Natural killer cell (primary cell): Measurements from ENCODE around the gene ERBB2. TPM values are rescaled to one million over a fixed set of nuclear protein-coding genes. Genes with fewer than 3 reads are reported as not detected.

Experiments used
- ATAC-seq, 3 donors: fragments of 150-1000 bp in 2 of 3; fragments of 200-7000 bp in 1 of 3; cut with Tn5 transposase; 1 replicate in 1 of 3; 2 replicates in 2 of 3; pipeline ENCODE4 v1.10.0; 2021; ENCODE audit warnings: mild to moderate bottlenecking in 2 of 3, moderate library complexity in 2 of 3
- DNase-seq, 2 donors: peaks; one replicate each; pipeline versions ENCODE4 v3.0.0 to v3.0.0-alpha.2; 2013 to 2021; ENCODE audit warnings: mixed read lengths in 1 of 2
- H3K27ac ChIP-seq: one replicate; pipeline ENCODE4 v1.5.1; 2013; ENCODE audit warnings: mild to moderate bottlenecking, low read length
- H3K27me3 ChIP-seq: one replicate; pipeline ENCODE4 v1.6.1; 2013; ENCODE audit warnings: low read length; ENCODE audit not compliant: control insufficient read depth, insufficient read depth
- H3K36me3 ChIP-seq: one replicate; pipeline ENCODE4 v1.6.1; 2013; ENCODE audit warnings: low read length; ENCODE audit not compliant: control insufficient read depth, insufficient read depth
- H3K4me1 ChIP-seq: one replicate; pipeline ENCODE4 v1.6.1; 2013; ENCODE audit warnings: low read length; ENCODE audit not compliant: control insufficient read depth, insufficient read depth
- H3K4me3 ChIP-seq: one replicate; pipeline ENCODE4 v1.5.1; 2013; ENCODE audit warnings: low read length
- H3K9me3 ChIP-seq: one replicate; pipeline ENCODE4 v1.6.1; 2013; ENCODE audit warnings: low read length; ENCODE audit not compliant: control insufficient read depth, insufficient read depth
- H3K27ac Mint-ChIP-seq, 2 donors: one replicate each; pipeline ENCODE4 v1.8.0; 2022; ENCODE audit warnings: mild to moderate bottlenecking in 2 of 2, mixed read lengths in 2 of 2, moderate library complexity in 1 of 2
- H3K27me3 Mint-ChIP-seq, 2 donors: one replicate each; pipeline ENCODE4 v1.8.0; 2022; ENCODE audit warnings: low read depth in 2 of 2, mixed read lengths in 2 of 2
- H3K36me3 Mint-ChIP-seq: one replicate; pipeline ENCODE4 v1.8.0; 2022; ENCODE audit warnings: mixed read lengths
- H3K4me1 Mint-ChIP-seq, 2 donors: one replicate each; pipeline ENCODE4 v1.8.0; 2022; ENCODE audit warnings: mixed read lengths in 2 of 2
- H3K4me3 Mint-ChIP-seq: one replicate; pipeline ENCODE4 v1.8.0; 2022; ENCODE audit warnings: mild to moderate bottlenecking, moderate library complexity, mixed read lengths
- H3K9me3 Mint-ChIP-seq, 2 donors: one replicate each; pipeline ENCODE4 v1.8.0; 2022; ENCODE audit warnings: mixed read lengths in 2 of 2
- CTCF ChIP-seq: fragments of 200-600 bp; IDR thresholded peaks from one replicate; pipeline ENCODE4 v1.8.0; 2022; ENCODE audit warnings: antibody characterized with exemption
- WGBS: methylation state at CpG from one replicate; pipeline ENCODE4 v1.1.7; 2013; ENCODE audit warnings: missing lambda C conversion rate; ENCODE audit not compliant: insufficient coverage; 5-methylcytosine and 5-hydroxymethylcytosine counted together
- intact Hi-C: fragments of 100-400 bp; cut with micrococcal nuclease; formaldehyde crosslinking; loops from one replicate; pipeline ENCODE4 v1.14.2; 2022
- total RNA-seq, 4 donors: library from RNA; stranded (reverse); fragments of 120-200 nt in 1 of 4; gene quantifications; one replicate each; pipeline versions ENCODE4 v1.2.3 to v1.2.4, GENCODE V29; 2013 to 2022

Gene ERBB2
- total RNA-seq, 3 donors from 2014 or later (not counting 1 experiment from before 2014, with no cell fraction given), result 77.6 to 115 (median 82.1) TPM

DNA sequence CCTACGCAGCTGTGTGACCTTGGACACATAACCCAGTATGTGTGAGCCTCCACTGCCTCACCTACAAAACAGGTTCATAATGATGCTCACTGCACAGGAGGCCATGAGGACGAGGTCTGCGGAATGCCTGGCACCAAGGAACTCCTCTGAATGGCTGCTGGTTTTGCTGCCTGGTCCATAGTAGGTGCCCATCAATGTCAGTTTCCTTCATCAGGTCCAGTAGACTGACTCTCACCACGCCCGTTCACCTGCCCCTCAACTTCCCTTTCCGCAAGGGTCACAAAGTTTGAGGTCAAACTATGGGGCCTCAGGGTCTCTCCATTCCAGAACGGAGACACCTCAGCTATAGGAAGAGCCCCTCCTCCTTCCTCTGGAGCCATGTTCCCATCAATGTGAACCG lies 22.8 kb upstream of the ERBB2 start:
- 77% methylated on average over 7 of the region's 8 CpGs for WGBS
- Histone ChIP-seq H3K9me3 (no peaks in the 10 kb centered on the region), H3K27ac (peak overlapping the region; percentile 62), H3K4me1 (peaks cover 69% of the 10 kb centered on the region), H3K4me3 (no peak overlapping the region), H3K36me3 (no peaks in the 10 kb centered on the region), H3K27me3 (no peaks in the 10 kb centered on the region)
- no peak for ATAC-seq
- DNase-seq, result no peak
- Mint-ChIP-seq H3K4me3 (no peak overlapping the region), H3K27me3 (no peaks in the 10 kb centered on the region), H3K27ac (peak overlapping the region; percentile 95 to 98), H3K4me1 (peaks cover 56 to 70% of the 10 kb centered on the region in 2 donors), H3K9me3 (no peaks in the 10 kb centered on the region), H3K36me3 (no peaks in the 10 kb centered on the region)
- no peak for TF ChIP-seq CTCF
- intact Hi-C loops, result loop anchor here (5.0 to 10.0 kb wide), 2 partner anchors 40 to 58 kb away; partner anchors contain the start of genes GRB7, MIEN1 and STARD3

DNA sequence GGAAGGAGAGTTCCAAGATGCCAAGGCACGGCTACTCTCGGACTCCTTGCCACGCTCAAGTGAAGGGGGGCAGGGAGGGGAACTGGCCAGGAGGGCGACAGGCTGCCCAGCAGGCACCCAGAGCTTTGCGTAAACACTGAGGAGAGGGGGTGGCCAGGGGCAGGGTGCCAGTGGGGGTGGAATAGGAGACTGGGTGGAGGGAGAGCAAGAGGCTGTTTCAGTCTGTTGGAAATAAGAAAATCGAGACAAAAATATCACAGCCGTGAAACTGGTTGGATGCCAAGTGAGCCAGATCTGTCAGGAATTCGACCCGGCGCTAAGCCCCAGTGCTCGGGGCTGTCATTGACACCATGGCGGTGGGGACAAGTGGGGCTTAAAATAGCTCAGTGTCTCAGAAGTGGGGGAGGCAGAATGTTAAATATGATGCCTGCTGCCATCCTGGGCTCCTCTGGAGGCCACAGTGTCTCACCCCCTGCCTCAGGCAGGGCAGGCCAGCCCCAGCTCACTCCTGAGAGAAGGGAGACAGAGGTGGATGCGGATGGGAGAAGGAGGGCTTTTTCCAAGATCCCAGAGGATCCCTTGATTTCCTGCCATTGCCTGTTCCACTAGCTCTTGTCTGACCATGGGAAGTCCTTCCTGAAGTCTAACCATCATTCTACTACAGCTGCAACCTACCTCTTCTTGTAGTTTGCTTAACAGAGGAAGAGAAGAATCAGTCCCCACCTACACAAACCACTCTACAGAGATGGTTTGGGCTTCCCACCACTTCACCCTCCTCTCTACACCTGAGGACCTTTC lies 22.1 kb upstream of the ERBB2 start:
- Mint-ChIP-seq H3K4me3 (peak overlapping the region; percentile 35), H3K27ac (peak overlapping the region; percentile 95 to 98), H3K27me3 (no peaks in the 10 kb centered on the region), H3K36me3 (no peaks in the 10 kb centered on the region), H3K9me3 (no peaks in the 10 kb centered on the region), H3K4me1 (peaks cover 56 to 66% of the 10 kb centered on the region in 2 donors)
- Histone ChIP-seq H3K36me3 (peaks cover 3% of the 10 kb centered on the region), H3K4me3 (no peak overlapping the region), H3K27me3 (no peaks in the 10 kb centered on the region), H3K27ac (peak overlapping the region; percentile 62), H3K9me3 (no peaks in the 10 kb centered on the region), H3K4me1 (peaks cover 69% of the 10 kb centered on the region)
- no peak for DNase-seq
- WGBS, result 75% methylated on average over 13 of the region's 13 CpGs
- intact Hi-C loops, result loop anchor here (5.0 to 10.0 kb wide), 2 partner anchors 40 to 57 kb away; partner anchors contain the start of genes GRB7, MIEN1 and STARD3
- no peak for TF ChIP-seq CTCF
- ATAC-seq, result no peak

DNA sequence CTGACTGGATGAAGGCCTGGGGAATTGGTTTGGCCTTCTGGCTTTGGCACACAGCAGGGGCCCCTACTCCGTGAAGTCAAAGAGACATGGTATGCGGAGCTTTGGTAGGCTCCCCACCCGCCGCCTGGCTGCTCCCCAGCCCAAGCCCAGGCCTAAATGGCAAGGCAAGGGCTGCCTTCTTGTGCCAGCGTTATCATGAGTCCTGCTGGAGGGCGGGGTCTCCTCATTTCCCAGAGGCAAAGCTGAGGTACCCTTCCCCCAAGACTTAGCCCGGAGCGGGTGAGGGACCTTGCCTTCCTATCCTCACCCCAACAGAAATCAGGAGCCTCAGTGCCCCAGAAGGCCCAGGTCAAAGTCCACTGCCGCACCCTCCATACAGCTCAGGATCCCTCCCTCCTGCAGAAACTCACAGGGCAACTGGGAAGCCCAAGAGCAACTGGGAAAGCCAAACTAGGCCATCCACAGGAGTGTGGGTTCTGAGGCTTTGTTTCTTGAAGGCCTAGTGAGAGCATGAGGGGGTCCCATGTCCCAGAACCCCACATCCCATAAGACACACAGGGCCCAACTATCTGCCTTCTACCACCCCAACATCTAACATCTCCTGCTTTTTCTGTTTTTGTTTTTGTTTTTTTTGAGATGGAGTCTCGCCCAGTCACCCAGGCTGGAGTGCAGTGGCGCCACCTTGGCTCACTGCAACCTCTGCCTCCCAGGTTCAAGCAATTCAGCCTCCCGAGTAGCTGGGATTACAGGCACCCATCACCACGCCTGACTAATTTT lies 21.3 kb upstream of the ERBB2 start:
- H3K36me3 ChIP-seq, result peaks cover 6% of the 10 kb centered on the region
- intact Hi-C loops, result loop anchor here (5.0 to 10.0 kb wide), 2 partner anchors 41 to 56 kb away; partner anchors contain the start of genes GRB7, MIEN1 and STARD3
- peak overlapping the region; percentile 95 to 98 for H3K27ac Mint-ChIP-seq
- H3K4me1 ChIP-seq, result peaks cover 69% of the 10 kb centered on the region
- DNase-seq, result no peak
- no peaks in the 10 kb centered on the region for H3K27me3 Mint-ChIP-seq
- 93% methylated on average over 13 of the region's 13 CpGs for WGBS
- H3K4me3 Mint-ChIP-seq, result peak overlapping the region; percentile 69
- H3K36me3 Mint-ChIP-seq, result no peaks in the 10 kb centered on the region
- TF ChIP-seq CTCF, result no peak
- H3K4me3 ChIP-seq, result no peak overlapping the region
- H3K9me3 Mint-ChIP-seq, result no peaks in the 10 kb centered on the region
- peak overlapping the region; percentile 47 for H3K27ac ChIP-seq
- no peaks in the 10 kb centered on the region for H3K27me3 ChIP-seq
- ATAC-seq, result no peak
- H3K9me3 ChIP-seq, result no peaks in the 10 kb centered on the region
- H3K4me1 Mint-ChIP-seq, result peaks cover 56 to 66% of the 10 kb centered on the region in 2 donors
